ENCODE data around the gene VLDLR.

DNA sequence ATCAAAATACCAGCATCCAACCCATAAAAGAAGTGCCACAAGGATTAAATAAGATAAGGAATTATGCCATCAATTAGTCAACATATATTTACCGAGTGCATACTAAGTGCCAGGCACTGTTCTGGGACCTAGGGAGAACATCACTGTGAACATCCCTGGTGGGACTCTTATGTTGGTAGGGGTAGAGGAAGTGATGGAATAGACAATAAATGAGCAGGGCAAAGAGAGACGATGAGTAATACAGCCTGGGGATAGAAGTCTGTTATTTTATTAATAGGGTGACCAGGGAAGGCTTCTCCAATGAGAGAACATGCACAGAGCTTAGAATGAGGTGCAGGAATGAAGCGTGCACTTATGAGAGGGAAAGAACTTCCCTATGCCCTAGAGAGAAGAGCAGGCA lies 47.4 kb upstream of the VLDLR start:
- no peak for TF ChIP-seq CTCF (IDR thresholded peaks at IDR 0.05; ENCODE audit: insufficient read depth, low read length)
- no peak for TF ChIP-seq POLR2AphosphoS5 (IDR thresholded peaks at IDR 0.05; ENCODE audit: low read depth)

Measured in HL-60 (cell line).